ENCODE measurements around the gene UNC13A.

Gene UNC13A

GRCh38 chr19:17703824-17704463 is 15.8 kb upstream of the UNC13A start:
- FAIRE-seq: no peak

GRCh38 chr19:17695198-17695597 is 7.0 kb upstream of the UNC13A start:
- no peak for FAIRE-seq

GRCh38 chr19:17692566-17692965 is 4.4 kb upstream of the UNC13A start:
- no peak for FAIRE-seq

GRCh38 chr19:17688853-17689595 is 870 bp upstream of the UNC13A start:
- FAIRE-seq: no peak

GRCh38 chr19:17687141-17687856 is 855 bp downstream of the UNC13A start:
- no peak for FAIRE-seq

GRCh38 chr19:17686592-17687024 is 1.5 kb downstream of the UNC13A start:
- FAIRE-seq: no peak

GRCh38 chr19:17686023-17686521 is 2.1 kb downstream of the UNC13A start:
- FAIRE-seq: no peak

- FAIRE-seq: no peak
These were observed 2.6 kb downstream of the UNC13A start for GRCh38 chr19:17685451-17686022.

- FAIRE-seq: no peak
These were observed 3.9 kb downstream of the UNC13A start for GRCh38 chr19:17684256-17684655.

GRCh38 chr19:17683078-17683477 is 5.1 kb downstream of the UNC13A start:
- FAIRE-seq: no peak

GRCh38 chr19:17682273-17682672 is 5.9 kb downstream of the UNC13A start:
- FAIRE-seq: no peak

- FAIRE-seq: no peak
These were observed 6.5 kb downstream of the UNC13A start for GRCh38 chr19:17681505-17682125.

- no peak for FAIRE-seq
These were observed 7.9 kb downstream of the UNC13A start for GRCh38 chr19:17680230-17680722.

GRCh38 chr19:17679526-17680229 is 8.5 kb downstream of the UNC13A start:
- FAIRE-seq: no peak

- FAIRE-seq: no peak
These were observed 9.3 kb downstream of the UNC13A start for GRCh38 chr19:17678836-17679235.

GRCh38 chr19:17677002-17677401 is 11.2 kb downstream of the UNC13A start:
- no peak for FAIRE-seq

GRCh38 chr19:17676295-17676694 is 11.9 kb downstream of the UNC13A start:
- no peak for FAIRE-seq

GRCh38 chr19:17673937-17674799 is 14.0 kb downstream of the UNC13A start:
- no peak for FAIRE-seq

- peak; percentile 61 for FAIRE-seq
These were observed 16.2 kb downstream of the UNC13A start for GRCh38 chr19:17671906-17672305.

GRCh38 chr19:17669419-17669818 is 18.7 kb downstream of the UNC13A start:
- no peak for FAIRE-seq

GRCh38 chr19:17665058-17665457 is 23.1 kb downstream of the UNC13A start:
- no peak for FAIRE-seq
